GM19397 (cell line): ENCODE measurements around the gene KDM4C.
"Not testable (repeated sequence)": the region's sequence is repeated elsewhere in the genome, so short reads cannot be mapped to it uniquely, and the experiment has no call there.

Experiments used
- ATAC-seq: cut with Tn5 transposase; IDR thresholded peaks from one replicate; pipeline ENCODE4 v1.9.1; 2021; ENCODE audit warnings: mild to moderate bottlenecking, moderate library complexity; ENCODE audit not compliant: unreplicated experiment

Gene KDM4C

GRCh38 chr9:6763244-6763643 lies 5.5 kb downstream of the KDM4C start:
- no peak for ATAC-seq

GRCh38 chr9:6764011-6764410 lies 6.2 kb downstream of the KDM4C start:
- no peak for ATAC-seq

DNA sequence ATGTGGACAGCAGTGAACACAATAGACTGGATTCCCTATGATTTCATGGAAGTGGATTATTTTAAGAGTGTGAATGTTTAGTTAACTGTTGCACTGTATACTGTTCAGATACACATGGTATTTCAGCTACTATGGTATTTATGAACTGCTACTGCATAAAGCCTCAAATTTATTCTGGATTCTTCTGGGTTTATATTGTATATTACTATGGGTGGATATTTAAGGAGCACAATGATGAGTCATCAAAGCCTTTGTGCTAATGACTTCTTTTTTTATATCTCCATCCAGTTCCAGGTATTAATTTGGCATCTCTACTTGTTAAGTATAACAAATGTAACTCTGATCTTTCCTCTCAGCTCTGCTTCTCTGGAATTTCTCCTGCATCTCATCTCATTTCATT lies 6.8 kb downstream of the KDM4C start:
- ATAC-seq, result no peak

GRCh38 chr9:6764950-6765349 lies 7.2 kb downstream of the KDM4C start:
- ATAC-seq, result no peak

DNA sequence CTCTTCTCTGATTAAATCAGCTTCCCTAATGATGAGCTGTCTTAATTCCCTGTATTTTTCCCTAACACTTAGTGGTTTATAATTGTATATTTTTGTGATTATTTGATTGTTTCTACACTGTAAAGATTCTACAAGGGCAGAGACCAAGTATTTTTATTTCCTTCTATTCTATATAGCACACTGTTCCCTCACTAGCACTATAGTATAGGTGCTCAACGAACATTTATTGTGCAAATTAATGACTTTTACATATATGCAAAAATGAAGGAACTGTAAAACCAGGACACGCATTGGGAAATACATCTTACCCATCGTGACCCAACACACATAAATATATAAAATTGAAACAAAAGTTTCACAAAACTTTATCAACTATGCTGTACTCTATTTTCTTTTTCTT lies 7.6 kb downstream of the KDM4C start:
- no peak for ATAC-seq

DNA sequence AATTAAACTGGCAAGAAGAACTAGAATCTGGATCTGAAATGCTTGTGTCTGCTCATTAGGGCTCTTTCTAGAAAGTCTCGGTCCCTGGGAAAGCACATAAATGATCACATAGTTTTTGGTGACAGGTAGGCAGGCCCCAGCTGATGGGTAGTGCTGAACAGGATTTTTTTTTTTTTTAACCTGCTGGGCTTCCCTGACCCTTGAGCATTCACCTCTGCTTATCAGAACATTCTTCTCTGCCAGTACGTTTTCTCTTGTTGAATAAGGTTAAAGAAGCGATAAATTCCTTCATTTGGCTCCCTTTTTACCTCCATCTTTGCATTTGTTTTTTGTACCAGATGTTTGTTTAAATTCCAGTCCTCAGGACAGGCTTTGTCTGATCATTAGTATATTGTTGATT lies 8.8 kb downstream of the KDM4C start:
- no peak for ATAC-seq

- not testable (repeated sequence) for ATAC-seq
These were observed 10.8 kb downstream of the KDM4C start for GRCh38 chr9:6768587-6768986.

DNA sequence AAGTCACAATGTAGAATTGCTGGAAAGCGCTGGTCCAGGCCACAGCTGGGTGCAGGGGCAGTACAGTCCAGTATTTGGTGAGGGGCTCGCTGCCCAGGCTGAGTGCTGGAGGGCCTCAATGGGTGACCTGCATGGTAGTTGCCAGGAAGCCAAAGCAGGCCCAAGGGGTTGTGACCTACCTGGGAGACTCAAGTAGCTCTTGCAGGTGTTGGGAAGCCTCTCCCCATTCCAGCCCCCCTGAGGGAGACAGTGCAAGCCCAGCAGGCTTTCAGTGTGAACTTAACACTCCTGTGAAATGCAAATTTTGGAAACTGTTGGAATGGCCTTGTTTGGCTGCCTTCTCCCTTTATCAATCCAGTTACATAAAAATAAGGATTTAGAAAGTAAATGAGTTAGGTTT lies 13.9 kb downstream of the KDM4C start:
- no peak for ATAC-seq

DNA sequence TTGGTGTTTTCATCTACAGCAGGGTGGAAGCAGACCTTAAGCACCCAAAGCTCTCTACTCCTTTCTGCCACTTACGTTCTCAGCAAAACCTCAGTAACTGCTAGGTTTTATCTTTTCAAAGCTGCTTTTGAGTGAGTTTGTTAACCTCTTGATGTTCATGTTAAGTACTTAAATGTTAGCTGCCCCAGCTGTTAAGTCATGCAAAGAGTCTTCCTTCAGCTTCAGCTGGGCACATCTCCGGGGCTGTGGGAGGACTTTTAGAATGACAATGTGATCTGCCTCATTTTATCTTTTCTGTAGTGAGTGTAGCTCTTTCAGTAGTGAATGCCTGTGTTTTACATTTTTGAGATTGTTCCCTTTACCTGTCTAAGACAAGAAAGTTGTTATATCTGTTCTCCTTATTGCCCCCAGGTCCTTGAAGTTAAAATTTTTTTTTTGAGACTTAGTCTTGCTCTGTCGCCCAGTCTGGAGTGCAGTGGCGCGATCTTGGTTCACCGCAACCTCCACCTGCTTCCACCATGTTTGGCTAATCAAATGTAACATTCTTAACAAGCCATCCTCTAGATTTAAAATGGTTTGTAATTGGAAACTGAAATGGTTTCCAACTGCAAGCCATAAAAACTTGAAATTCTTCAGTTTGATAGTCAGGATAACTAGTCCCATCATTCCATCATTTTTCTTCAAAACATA lies 19.6 kb downstream of the KDM4C start:
- peak; percentile 61 for ATAC-seq

- ATAC-seq, result no peak
These were observed 21.9 kb downstream of the KDM4C start for GRCh38 chr9:6779417-6780241.

GRCh38 chr9:6780690-6781089 lies 22.9 kb downstream of the KDM4C start:
- ATAC-seq, result no peak

DNA sequence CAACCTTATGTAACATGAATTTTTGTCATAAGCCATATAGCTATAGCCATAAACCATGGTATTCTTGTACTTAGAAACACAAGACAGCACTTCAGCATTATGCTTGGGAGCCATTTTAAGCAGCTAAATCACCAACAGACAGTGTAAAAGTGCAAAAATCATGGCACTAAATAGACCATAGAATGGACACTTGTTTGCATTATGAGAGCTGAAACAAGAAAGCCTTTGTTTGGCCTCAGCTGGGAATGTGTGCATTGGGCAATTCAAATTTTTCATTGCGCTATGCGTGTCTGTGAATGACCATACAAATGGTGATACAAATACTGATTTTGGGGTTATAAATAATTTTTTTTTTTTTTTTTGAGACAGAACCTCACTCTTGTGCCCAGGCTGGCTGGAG lies 23.7 kb downstream of the KDM4C start:
- no peak for ATAC-seq

GRCh38 chr9:6782345-6782744 lies 24.6 kb downstream of the KDM4C start:
- no peak for ATAC-seq

DNA sequence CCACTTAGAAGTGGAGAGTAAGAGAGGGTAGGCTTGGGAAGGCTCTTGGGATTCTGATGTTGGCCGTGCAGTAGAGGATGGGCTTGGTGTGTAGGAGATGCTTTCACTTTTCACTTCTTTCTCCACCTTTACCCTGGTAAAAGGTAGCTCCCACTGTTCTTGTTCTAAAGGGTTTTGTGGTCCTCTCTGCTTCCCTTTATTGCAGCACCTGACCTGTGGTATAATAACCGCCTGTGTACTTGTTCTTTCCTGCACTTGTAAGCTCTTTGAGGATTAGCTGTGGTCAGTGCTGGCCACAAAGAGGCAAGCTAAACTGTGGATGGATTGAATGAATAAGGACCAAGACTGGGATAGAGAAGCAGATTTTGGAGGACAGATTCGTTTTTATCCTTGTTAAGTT lies 25.2 kb downstream of the KDM4C start:
- no peak for ATAC-seq

DNA sequence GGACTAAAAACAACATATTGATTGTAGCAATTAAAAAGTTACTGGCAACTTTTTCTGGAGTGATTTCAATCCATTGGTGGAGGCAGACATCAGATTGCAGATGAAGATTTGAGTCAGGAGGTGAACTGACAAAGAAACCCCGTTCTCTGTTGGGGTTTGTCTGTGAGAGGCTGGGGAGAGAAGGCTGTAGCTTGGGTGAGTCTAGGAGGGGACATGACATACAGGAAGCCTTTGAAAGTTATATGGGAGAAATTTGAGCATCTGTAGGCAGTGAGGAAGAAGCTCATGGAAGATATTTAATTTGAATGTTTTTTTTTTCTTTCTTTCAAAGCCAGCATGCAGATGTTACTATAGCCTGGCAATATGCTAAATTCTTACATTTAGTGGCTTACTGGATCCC lies 26.0 kb downstream of the KDM4C start:
- no peak for ATAC-seq

DNA sequence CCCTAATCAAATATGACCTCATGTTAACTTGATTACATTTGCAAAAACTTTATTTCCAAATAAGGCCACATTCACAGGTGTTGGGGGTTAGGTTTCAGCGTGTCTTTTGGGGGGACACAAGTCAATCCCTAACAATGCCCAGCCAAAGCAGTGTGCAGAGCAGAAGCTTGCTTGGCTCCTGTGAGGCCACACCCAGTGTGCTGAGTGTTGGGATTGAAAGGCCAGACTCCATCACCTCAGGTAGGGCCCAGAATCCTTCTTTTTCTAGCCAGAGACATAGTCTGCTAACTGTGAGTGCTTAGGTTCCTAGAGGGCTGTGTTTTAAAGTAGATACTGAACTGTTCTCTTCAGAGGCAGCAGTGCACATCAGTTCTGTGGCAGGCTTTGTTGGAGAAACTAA lies 27.9 kb downstream of the KDM4C start:
- no peak for ATAC-seq

- ATAC-seq, result no peak
These were observed 30.0 kb downstream of the KDM4C start for GRCh38 chr9:6787793-6788161.

DNA sequence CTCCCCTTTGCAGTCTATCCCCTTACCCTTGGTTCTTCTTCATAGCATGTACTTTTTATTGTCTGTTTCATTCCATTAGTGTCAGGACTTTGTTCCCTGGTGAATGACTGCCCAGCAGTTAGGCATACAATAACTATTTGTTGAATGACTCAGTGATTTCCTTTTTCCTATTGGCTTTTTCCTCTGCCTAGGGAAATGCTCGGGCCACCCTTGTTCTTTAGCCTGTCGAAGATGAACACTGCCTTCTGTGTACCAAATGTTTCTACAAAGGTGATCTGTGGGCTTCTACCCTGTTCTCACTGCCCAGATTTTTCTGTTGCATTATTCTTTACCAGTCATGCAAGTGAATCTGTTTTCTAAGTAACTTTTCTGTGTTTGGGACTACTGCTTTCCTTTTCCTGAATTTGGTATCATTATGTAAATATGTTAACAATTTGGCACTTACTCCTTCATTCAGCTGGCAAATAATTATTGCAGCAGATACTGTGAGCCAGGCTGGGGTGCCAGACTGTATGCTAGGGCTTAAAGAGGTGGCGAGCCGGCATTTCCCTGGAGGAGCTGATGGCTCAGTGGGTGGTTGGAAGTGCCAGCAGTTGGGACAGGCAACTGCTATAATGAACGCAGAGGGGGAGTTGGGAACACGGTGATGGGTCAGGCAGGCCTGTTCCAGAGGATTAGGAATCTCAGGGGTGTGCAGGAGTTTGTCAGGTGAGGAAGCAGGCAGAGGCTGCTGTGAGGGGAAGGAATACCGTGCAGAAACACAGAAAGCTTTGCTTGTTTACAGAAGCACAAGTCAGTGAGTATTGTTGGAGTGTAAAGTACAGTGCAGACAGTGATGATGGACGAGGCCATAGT lies 30.6 kb downstream of the KDM4C start:
- ATAC-seq, result no peak

GRCh38 chr9:6789017-6789338 lies 31.2 kb downstream of the KDM4C start:
- not testable (repeated sequence) for ATAC-seq

DNA sequence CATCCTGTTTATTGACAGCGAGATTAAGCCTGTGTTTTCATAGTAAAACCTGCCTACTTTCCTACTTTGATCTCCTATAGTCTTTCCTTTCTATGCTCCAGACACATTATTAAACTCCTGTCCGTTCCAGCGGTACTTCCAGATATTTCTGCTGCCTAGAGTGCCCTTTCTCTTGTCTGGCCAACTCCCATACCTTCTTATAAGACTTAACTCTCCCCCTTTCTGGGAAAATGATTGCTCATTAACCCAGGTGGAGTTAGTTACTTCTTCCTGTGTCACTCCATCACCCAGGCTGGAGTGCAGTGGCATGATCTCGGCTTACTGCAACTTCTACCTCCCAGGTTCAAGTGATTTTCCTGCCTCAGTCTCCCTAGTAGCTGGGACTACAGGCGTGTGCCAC lies 33.1 kb downstream of the KDM4C start:
- ATAC-seq, result no peak

DNA sequence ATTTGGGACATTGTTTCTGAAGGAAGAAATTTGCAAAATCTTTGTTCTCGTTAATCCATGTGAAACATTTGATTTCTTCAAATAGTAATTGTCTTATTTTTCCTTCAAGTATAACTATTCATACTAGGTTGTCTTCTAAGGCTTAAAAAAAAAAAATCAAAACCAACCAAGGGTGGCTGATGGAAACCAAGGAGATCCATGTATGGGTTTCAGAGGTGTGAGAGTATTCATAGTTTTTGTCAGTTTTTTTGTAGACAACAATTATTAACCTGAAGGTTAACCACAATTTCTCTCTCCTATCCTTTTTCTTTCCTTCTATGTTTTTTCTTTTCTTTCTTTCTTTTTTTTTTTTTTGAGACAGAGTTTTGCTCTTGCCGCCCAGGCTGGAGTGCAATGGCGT lies 35.4 kb downstream of the KDM4C start:
- ATAC-seq, result no peak

DNA sequence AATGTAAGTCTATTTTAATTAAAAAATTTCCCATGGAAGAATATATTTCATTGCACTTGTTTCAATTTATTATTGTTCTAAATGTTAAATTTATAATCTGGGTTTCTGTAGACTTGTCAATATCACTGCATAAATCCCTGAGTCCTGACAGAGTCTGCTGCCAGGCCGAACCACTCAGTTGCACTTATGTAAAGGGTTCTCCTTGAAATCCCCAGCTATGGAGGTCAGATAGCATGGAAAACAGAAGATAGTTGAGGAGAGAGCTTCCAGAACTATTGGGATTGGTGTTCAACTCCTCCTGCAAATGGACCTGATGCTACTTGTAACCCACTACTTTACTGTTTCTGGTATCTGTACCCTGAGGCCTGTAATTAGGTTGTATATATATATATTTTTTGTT lies 37.2 kb downstream of the KDM4C start:
- ATAC-seq, result no peak
